GM21723 (cell line): Measurements from ENCODE around the gene THSD4.

ENCODE experiments used
- ATAC-seq: cut with Tn5 transposase; IDR thresholded peaks from one replicate; pipeline ENCODE4 v1.9.1; 2021; ENCODE audit warnings: mild to moderate bottlenecking, moderate library complexity; ENCODE audit not compliant: unreplicated experiment

THSD4 gene

DNA sequence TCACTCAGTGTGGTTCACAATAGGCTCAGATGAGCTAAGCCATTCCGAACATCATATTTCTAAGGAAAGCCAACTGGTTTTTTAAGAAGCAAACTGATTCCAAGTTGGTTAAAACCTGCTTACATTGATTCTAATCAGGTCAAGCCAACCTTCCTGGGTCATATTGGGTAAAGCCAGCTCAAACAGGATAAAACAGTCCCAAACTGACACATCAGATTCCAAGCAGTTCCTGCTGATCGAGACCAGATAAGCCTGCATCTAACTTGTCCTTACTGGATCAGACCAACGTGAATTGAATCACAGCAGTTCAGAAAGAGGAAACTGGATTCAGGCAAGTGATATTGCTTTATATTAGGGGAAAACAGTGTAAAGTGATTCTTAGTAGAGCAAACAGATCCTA lies 18.6 kb upstream of the THSD4 start:
- ATAC-seq: no peak

DNA sequence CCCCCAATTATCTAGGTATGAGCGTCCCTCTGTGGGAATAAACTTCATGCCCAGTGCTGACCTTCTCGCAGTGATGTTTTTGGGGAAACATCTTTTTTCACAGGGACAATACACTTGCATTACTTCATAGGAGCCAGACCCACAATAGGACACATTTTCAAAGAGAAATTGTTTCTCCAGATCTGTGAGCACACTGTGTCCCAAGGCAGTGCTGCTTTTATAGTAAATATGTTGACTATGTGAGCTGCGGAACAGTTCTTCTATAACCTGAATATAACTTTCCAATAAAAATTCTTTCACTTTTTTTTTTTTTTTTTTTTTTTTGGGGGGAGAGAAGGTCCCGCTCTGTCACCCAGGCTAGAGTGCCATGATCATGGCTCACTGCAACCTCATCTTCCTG lies 17.4 kb upstream of the THSD4 start:
- no peak for ATAC-seq

DNA sequence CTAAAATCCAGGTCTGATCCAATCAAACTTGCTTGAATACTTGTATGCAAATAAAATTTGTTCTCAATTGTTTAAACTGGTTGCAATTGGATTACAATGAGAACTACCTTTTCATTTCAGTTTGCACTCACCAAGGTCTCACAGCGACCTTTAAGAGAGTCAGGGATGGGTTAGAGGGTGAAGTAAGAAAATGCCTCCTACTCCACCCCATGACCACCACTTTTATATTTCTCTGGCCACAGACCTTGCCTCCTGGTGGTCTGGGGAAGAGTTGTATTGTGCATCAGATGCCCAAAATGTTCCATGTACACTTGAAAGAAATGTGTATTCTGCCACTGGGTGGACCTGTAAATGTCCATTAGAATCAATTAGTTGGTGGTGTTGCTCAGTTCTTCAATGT lies 16.4 kb upstream of the THSD4 start:
- ATAC-seq: no peak

DNA sequence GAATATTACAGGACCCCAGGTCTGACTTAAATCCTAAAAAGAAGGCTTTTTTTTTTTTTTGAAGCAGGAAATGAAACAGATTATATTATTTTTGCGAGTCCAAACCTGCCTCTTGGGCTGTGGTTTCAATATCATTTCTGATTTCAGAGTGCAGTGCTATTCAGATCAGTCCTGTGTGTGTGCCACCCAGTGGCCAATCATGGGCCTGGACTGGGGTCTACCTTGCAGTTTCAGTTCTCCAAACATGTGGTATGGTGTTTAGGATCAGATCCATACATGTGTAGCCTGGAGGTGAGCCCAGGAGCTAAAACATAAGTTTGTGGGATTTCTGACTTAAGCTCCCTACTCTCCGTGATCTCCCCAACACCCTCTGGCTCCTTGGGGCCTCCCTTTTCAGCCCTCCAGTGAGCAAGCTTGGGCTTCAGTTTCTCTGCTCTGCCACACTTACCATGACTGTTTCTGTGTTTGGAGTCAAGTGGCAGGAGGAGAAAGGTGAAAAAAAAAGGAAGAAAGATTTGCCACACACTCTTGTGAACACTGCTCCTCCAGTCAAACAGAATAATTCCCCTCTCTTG lies 12.1 kb upstream of the THSD4 start:
- ATAC-seq: peak; percentile 69

DNA sequence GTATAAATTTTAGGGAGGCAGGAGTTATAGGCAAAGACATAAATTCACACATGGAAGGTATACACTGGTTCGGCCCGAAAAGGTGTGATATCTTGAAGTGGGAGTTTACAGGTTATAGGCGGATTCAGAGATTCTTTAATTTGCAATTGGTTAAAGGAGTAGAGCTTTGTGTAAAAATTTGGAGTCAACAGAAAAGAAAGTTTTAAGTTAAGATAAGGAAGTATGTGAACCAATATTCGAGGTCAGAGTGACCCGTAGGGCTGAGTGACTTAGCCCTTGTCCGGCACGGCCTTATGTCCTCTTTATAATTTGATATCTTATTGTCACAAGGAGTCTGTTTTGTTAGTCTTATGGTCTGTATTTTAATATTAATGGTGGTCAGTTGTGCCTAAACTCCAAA lies 10.6 kb upstream of the THSD4 start:
- ATAC-seq: no peak

DNA sequence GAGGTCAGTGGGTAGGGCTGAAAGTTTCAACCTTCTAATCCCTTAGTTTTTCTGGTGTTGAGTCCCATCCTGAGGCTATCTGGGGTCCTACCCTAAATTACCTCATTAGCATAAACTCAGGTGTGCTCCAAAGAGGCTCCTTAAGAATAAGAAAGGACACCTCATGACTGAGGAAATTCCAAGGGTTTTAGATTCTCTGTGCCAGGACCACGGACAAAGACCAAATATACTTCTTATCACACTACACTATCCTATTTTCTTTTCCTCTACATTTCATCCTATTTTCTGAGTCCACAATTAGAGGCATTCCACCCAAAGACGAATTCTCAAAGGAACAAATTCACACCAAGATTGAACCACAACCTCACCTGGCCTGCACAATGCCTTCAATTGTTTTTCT lies 9.8 kb upstream of the THSD4 start:
- ATAC-seq: no peak

DNA sequence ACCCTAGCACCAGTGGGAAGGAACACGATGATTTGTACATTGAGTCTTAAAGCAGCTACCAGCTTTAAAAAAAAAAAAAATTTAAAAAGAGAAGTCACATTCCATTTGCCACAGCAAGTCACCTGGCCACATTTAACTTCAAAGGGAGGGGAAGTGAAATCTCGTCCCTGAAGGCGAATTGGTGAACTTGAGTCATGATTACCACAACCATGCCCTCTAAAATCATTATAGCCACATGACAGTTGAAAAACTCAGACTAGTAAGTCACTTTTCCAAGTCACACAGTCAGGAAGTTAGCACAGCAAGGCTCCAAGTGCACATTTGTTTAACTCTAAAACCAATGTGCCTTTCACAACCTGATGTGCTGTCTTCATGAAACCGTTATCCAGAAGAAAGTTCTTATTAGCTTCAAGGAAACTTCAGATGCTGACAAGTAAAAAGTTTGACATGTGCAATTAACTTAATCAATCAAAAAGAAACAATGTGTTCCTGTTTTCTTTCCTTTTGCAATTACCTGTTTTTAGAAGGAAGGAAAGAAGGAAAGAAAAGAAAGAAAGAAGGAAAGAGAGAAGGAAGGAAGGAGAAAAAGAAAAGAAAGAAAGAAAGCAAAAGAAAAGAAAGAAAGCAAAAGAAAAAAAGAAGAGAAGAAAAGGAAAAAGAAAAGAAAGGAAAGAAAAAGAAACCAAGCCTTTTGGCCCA lies 8.3 kb upstream of the THSD4 start:
- no peak for ATAC-seq

DNA sequence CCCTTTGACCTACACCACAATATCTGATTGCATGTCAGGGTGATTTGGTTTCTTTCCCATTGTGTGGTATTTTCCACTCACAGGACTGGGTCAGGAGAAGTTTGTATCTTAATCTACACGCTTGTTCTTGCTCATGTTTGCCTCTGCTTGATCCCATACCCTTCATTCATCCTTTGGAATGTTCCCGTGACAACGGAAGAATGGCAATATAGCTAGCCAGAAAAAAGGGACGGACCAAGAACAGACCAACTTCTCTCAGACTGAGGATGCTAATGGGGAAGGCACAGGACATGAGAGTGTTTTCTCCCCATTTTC lies 7.8 kb upstream of the THSD4 start:
- no peak for ATAC-seq

DNA sequence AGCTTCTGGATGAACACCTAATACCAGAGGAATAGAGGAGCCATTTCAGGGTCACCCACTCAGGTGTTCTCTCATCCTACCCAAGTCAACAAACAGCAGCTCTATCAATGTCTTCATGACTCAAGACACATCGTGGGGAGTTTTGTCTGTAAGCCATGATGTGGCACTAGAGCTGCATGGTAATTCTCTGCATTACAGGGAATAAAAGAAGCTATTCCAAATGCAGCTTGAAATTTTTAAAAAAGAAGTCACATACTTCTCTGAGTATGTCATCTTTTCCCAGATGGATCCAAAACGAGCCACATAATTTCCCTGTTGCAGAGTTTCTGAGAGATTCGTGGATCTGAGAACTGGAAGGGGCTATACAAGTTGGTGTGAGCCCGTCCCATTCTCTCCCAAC lies 6.1 kb upstream of the THSD4 start:
- ATAC-seq: no peak

DNA sequence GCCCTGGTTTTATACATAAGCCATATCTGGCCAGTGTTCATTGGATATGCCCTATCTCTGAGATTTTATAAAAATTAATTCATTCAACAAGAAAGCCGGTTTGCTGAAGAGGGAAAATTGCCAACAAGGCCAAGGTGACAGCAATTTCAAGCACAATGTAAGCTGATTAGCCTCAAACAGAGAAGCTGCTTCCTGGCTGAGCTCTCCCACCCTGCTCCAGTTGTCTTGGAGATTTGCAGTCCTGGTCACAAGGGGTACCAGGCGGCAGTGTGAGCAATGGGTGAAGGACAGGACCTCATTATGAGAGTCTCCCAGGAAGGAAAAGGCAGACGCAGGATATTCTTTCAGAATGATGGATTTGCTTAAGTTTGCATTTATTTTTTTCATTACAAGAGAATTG lies 5.4 kb upstream of the THSD4 start:
- no peak for ATAC-seq

DNA sequence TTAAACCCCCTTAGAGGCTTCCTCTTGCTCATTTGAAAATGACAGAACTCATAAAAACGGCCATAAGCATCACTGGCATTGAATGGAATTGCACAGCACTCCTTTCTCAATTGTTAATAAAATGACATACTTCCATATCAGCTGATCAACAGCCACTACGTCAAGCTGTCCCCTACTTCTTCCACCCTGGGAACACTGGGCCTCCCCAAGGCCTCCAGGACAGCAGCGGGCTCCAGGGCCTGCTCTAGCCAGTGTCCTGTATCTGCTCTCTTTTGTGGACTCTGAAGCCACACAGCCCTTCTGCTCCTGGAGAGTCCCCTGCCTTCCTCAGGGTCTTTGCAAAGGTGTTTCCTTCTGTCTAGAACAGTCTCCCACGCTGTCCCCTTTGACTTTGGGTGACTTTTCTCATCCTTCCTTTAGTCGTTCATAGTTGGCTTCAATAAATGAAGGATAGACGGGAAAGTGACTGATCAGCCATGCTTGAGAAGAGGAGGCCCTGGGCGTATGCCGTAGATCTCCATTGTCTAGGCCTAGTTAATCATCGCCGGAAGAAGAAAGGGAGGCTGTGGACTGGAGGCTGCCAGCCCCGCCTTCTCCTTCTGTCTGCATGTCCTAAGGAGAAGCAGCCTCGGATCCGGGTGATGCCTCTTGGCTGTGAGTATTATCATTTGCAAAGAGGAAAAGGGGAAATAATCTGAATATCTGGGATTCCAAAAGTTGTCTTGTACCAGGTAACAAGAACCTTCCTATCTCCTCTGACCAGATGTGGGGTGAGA lies 4.7 kb upstream of the THSD4 start:
- no peak for ATAC-seq

DNA sequence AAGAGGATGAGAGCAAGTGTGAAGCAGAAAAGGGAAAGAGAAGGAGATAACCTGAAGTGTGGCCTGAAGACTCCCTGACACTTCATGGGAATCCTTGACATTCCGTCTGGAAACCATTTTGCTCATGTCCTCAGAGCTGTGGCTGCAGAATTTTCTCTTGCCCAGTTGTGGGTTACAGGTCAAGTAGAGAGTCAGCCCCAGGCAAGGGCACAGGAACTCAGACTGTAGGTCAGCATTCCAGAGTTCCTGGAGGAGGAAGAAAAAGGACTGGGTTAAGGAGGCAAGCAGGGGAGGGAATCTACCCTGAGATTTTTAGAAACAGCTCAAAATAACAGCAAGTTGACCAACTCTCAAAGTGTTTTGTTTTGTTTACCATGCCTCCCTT lies 4.1 kb upstream of the THSD4 start:
- ATAC-seq: no peak

DNA sequence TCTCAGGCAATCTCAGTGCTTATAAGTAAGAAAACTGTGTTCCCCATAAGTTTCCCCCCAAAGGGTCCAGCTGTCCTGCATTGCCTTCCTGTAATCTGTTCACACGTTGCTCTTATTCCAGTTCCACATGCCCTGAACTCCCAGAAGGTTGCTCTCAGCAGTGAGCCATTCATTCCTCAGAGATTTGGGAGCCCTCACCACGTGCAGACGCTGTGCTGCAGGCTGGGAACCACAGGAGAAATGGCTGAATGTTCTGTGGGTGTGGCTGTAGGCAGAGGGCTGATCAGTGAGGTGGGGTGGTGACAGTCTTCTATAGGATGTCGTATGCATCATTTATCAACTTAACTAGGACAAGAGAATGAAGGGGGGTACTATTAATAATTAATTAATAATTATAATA lies 3.3 kb upstream of the THSD4 start:
- ATAC-seq: no peak

DNA sequence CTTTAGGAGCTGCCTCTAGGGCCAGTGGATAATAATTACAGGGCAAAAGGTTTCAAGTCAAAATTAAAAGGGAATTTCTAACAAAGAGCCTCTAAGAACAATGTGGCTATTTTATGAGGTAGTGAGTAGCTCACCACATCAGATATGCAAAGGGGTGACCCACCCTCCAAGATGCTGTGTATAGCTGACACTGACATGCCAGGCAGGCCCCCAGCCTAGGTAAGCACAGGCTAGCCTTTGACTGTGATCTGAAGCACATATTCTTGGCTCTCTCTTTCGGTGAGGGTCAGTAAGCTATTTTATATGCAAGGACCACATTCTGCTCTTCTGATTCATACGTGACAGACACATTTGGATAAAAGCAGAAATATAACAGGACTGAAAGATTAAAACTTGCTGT lies 2.8 kb upstream of the THSD4 start:
- no peak for ATAC-seq

DNA sequence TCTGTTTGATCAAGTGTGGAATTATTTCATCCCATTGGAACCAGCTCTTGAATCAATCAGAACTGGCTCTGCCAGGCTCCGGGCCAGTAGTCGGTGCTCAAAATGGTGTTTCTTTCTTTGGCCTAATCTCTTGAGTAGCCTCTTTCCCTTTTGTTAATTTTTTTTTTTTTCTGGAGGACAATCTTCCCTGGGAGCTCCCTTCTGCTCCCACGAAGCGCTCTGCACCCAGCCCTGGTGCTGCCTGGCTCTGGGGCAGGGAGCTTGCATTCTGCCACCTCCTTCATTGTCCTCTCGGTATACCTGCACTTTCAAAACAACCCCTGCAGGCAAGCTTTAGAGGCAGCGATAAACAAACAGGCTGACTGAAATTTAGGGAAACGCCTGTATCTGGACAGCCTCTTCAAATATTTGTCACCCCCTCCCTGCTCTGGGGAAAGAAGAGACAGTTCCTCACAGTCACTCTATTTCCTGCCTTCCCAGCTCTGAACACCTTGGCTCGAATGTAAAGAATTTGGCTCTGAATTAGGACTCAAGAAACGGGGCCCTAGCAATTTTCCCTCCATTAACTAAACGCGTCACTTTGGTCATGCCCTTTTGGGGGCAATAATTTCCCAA lies 1.1 kb upstream of the THSD4 start:
- no peak for ATAC-seq

DNA sequence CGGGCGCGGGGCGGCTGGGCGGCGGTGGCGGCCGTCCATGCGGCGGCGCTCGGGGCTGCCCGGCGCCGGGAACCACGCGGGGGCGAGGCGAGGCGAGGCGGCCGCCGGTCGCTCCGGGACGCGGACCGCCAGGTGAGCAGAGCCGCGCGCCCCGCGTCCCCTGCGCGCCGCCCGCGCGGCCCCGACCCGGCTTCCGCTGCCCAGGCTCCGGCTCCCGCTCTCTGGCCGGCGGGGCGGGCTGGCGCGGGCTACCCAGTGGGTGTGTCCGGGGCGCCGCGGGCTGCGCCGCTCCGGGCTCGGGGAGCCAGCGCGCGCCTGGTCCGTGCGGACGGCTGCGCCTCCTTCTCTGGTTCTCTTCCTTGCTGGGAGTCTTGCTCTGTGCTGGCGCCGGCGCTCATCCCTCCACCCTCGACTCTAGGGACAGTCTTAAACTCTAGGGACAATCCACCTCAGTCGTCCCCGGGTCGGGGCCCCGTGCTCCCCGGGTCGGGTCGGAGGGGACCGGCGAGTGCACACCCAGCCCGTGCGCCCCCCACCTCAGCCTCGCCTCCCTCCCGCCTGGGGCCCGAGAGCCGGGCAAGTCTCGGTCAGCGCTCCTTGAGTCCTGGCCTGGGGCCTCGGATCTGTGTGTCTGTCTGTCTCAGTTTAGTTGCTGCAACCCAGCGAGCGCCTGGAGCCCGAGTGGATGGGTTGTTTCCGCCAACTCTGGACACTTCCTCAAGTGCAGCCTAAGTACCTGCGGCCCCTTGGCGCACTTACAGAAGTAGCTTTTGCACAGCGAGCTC lies 488 bp downstream of the THSD4 start:
- peak; percentile 49 for ATAC-seq

DNA sequence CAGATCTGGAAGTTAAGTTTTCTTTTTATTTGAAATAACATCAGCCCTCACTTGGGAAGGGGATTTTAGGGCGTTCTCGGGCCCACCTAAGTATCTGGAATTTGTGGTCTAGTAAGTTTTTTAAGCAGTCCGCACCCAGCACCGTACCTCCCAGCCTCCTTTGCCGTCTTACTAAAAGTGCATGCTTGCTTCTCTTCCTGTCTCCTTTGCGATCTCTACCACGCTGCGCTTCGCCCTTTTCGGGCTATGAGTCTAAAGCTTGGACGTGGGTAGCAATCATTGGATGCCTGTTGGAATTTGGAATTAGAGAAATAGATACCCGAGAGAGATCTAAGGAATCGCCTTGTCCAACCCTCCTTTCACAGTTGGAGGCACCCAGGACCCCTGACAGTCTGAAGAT lies 1.1 kb downstream of the THSD4 start:
- ATAC-seq: no peak

DNA sequence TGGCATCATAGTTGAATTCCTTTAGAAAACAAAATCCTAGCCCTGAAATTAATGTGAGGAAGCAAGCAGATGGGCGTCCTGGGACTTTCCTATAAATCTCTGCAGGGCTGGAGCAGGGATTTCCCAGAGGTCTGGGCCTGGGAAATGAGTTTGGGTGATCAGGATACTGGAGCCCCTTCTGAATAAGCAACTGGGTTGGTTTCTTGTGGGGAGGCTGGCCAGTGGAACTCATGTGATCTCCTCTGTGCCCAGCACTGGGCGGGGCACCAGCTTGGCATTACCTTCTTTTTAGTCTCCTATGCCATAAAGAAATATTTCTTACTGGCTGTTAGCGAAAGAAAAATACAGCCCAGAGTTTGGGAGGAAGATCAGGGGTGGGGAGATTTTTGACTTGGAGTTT lies 1.7 kb downstream of the THSD4 start:
- ATAC-seq: no peak

DNA sequence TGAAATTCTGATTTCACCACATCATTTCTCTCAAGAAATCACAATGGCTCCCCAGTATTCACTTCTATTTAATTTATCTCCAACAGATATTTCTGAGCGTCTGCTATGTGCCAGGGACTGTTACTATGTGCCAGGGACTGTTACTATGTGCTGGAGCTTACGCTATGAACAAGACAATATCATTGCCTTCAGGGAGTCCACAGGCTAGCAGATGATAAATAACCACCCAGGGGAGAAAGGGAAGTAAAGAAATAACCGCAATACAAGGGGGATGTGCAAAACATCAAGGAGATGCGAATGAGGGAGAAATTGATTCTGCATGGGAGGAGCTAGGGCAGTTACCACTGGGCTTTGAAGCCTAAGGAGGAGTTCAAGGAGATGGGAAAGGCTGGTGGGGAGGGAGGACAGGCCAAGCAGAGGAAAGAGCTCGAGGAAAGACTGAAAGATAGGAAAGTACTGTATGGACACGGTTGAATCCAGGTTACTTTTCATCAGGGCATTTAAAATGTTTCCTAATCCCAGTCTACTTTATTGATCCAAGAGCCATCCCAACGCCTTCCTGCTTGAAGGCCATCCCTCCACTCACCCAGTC lies 2.5 kb downstream of the THSD4 start:
- no peak for ATAC-seq

DNA sequence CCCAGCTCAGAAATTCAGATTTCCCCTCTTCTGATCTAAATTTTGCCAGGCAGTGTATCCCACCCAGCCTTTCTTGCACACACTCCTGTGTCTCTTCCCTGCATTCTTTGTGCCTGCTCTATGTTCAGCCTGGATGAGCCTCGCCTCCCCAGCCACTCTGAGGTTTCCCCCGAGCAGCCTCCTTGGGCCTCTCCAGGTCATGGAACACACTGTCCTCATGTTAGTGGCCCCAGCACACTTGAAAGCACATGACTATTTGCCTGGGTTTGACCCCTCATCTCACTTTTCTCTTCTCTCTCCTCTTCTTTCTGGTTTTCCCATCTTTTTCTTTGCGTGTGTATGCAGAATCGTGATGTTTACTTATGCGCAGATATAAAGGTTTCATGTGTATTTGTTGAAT lies 3.1 kb downstream of the THSD4 start:
- no peak for ATAC-seq
